Rectal smooth muscle tissue (tissue), 1 donor: ENCODE data around the gene NPFFR2.
"Not testable (repeated sequence)": the region's sequence is repeated elsewhere in the genome, so short reads cannot be mapped to it uniquely, and the experiment has no call there.

ENCODE experiments used
- H3K27ac ChIP-seq: one replicate; pipeline ENCODE4 v1.7.0; 2013; ENCODE audit warnings: low read depth, low read length, inconsistent platforms
- H3K27me3 ChIP-seq: one replicate; pipeline ENCODE4 v1.7.0; 2013; ENCODE audit warnings: low read length; ENCODE audit not compliant: control insufficient read depth, insufficient read depth
- H3K36me3 ChIP-seq: one replicate; pipeline ENCODE4 v1.7.0; 2013; ENCODE audit warnings: low read length; ENCODE audit not compliant: control insufficient read depth, insufficient read depth
- H3K4me1 ChIP-seq: one replicate; pipeline ENCODE4 v1.7.0; 2013; ENCODE audit warnings: low read length; ENCODE audit not compliant: control insufficient read depth, insufficient read depth
- H3K4me3 ChIP-seq: one replicate; pipeline ENCODE4 v1.7.0; 2013; ENCODE audit warnings: low read length
- H3K9ac ChIP-seq: one replicate; pipeline ENCODE4 v1.7.0; 2013; ENCODE audit warnings: low read length

The NPFFR2 gene

DNA sequence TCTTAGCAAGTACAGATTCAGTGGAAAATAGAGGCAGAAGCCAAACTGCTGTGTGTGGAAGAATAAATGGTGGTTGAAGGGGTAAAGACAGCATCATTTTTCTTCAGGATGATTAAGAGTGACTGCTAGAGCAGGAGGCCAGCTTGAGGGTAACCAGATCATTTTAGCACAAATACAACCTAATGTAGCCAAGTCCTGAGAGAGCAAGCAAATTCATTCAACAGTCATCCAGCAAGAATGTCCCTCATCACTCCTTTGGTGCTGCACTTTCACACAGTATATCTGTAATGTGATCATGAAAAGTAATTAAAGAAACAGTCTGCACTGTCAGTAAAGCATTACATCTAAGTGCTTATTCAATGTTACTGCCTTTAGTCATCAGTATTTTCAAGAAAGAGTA, 44.8 kb downstream of the NPFFR2 start:
- no peak overlapping the region for H3K9ac ChIP-seq
- H3K27ac ChIP-seq: no peak overlapping the region
- no peak overlapping the region for H3K4me3 ChIP-seq
- no peaks in the 10 kb centered on the region for H3K36me3 ChIP-seq
- H3K27me3 ChIP-seq: no peaks in the 10 kb centered on the region
- H3K4me1 ChIP-seq: no peaks in the 10 kb centered on the region

DNA sequence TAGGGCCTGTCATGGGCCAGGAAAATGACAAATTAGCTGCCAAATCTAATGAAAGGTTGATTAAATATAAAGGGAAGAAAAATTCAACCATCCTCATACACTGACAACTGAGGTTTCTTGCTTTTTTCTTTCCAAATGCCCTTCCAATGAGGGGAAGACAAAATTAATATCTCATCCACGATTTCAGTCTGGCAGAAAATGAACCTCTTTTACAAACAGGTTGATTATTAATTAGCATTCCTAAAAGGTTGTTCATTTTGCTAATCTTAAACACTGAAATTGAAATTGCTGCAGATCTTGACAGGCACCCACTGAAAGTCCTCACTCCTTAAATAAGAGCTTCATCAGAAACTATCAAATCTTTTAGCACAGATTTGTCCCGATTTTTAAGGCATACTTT, 45.5 kb downstream of the NPFFR2 start:
- Histone ChIP-seq H3K4me3 (no peak overlapping the region), H3K4me1 (no peaks in the 10 kb centered on the region), H3K9ac (no peak overlapping the region), H3K27me3 (no peaks in the 10 kb centered on the region), H3K36me3 (no peaks in the 10 kb centered on the region), H3K27ac (no peak overlapping the region)

GRCh38 chr4:72084587-72085011, 52.8 kb downstream of the NPFFR2 start:
- Histone ChIP-seq H3K27me3 (no peaks in the 10 kb centered on the region), H3K36me3 (no peaks in the 10 kb centered on the region), H3K4me3 (no peak overlapping the region), H3K9ac (no peak overlapping the region), H3K27ac (no peak overlapping the region), H3K4me1 (no peaks in the 10 kb centered on the region)

- H3K4me3 ChIP-seq, H3K27ac ChIP-seq, H3K4me1 ChIP-seq, H3K36me3 ChIP-seq, H3K27me3 ChIP-seq, H3K9ac ChIP-seq: not testable (repeated sequence)
Observed at GRCh38 chr4:72090606-72091005, 58.8 kb downstream of the NPFFR2 start.

- no peak overlapping the region for H3K9ac ChIP-seq
- no peak overlapping the region for H3K27ac ChIP-seq
- no peaks in the 10 kb centered on the region for H3K36me3 ChIP-seq
- H3K27me3 ChIP-seq: no peaks in the 10 kb centered on the region
- no peak overlapping the region for H3K4me3 ChIP-seq
- H3K4me1 ChIP-seq: no peaks in the 10 kb centered on the region
Observed at GRCh38 chr4:72094059-72094797, 62.4 kb downstream of the NPFFR2 start.

DNA sequence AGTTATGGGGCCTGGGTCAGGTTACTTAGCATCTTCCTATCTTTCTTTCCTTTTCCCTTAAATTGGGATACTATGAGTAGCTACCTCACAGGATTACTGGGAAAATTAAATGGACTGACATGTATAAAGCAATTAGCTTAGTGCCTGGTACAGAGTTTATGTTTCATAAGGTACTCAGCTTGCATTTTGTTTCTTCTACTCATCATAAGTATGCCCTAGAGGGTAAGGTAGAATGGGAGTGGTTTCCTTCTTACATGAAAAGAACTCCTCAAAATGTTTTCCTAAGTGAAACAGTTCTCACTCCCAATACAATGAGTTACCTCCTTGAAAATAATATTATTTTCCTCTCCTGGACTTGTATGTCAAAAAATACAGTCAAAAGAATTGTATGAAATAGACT, 75.7 kb downstream of the NPFFR2 start:
- no peak overlapping the region for H3K9ac ChIP-seq
- H3K36me3 ChIP-seq: no peaks in the 10 kb centered on the region
- no peaks in the 10 kb centered on the region for H3K4me1 ChIP-seq
- H3K4me3 ChIP-seq: no peak overlapping the region
- no peak overlapping the region for H3K27ac ChIP-seq
- no peaks in the 10 kb centered on the region for H3K27me3 ChIP-seq

DNA sequence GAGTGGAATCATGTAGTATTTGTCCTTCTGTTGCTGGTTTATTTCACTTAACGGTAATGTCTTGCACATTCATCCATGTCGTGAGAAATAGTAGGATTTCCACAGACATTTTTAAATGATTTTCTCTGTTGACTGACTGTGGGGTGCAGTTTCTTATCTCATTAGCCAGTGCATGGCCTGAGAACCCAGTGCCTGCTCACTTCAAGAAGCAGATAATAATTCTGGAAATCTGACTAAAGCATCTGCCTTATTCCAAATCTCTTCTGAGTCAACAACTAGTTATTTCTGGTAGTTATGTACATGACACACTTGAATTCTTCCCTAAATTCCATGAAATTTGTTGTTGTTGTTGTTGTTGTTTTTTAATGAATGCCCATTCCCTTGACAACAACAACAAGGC, 77.6 kb downstream of the NPFFR2 start:
- H3K4me3 ChIP-seq: no peak overlapping the region
- no peaks in the 10 kb centered on the region for H3K27me3 ChIP-seq
- H3K36me3 ChIP-seq: no peaks in the 10 kb centered on the region
- H3K27ac ChIP-seq: no peak overlapping the region
- H3K9ac ChIP-seq: no peak overlapping the region
- H3K4me1 ChIP-seq: no peaks in the 10 kb centered on the region

- Histone ChIP-seq H3K9ac (no peak overlapping the region), H3K27me3 (no peaks in the 10 kb centered on the region), H3K36me3 (no peaks in the 10 kb centered on the region), H3K4me1 (no peaks in the 10 kb centered on the region), H3K4me3 (no peak overlapping the region), H3K27ac (no peak overlapping the region)
Observed at GRCh38 chr4:72109959-72110497, 78.2 kb downstream of the NPFFR2 start.

DNA sequence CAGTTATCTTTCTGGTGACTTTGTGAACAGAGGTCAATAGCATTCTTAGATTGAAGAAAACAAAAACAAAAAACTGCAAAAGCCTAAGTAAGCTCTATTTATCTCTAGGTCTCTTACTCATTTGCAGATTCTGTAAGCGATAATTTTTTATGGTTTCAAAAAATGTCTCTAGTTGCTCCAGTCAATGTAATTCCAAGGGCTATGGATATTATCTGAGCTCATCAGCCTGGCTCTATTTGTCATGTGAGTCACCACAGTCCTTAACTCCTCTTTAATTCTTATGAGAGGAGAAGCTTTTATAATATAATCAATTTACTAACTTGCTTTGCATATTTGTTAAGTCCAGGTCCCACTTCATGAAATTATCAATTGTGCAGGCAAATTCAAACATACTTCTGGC, 79.1 kb downstream of the NPFFR2 start:
- no peaks in the 10 kb centered on the region for H3K4me1 ChIP-seq
- no peak overlapping the region for H3K27ac ChIP-seq
- no peak overlapping the region for H3K4me3 ChIP-seq
- no peaks in the 10 kb centered on the region for H3K36me3 ChIP-seq
- H3K27me3 ChIP-seq: no peaks in the 10 kb centered on the region
- no peak overlapping the region for H3K9ac ChIP-seq

DNA sequence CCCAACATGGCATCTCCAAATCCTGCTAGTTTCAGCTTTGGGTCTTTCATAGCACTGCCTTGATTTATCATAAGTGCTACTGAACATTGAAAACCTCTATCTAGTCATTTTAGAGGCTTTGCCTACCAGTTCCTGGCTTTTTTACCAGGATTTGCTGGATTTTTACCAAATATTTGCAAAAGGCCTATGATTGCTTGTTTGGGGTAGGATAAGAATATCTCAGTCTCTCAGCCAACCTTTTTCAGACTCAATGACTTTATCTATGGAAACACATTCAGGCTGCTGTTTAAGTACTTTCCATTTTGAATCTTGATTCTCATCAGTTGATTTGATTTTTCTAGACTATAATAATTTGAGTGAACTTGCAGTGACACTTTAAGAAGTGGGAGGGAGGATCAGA, 80.1 kb downstream of the NPFFR2 start:
- Histone ChIP-seq H3K27ac (no peak overlapping the region), H3K27me3 (no peaks in the 10 kb centered on the region), H3K36me3 (no peaks in the 10 kb centered on the region), H3K4me3 (no peak overlapping the region), H3K4me1 (no peaks in the 10 kb centered on the region), H3K9ac (no peak overlapping the region)

DNA sequence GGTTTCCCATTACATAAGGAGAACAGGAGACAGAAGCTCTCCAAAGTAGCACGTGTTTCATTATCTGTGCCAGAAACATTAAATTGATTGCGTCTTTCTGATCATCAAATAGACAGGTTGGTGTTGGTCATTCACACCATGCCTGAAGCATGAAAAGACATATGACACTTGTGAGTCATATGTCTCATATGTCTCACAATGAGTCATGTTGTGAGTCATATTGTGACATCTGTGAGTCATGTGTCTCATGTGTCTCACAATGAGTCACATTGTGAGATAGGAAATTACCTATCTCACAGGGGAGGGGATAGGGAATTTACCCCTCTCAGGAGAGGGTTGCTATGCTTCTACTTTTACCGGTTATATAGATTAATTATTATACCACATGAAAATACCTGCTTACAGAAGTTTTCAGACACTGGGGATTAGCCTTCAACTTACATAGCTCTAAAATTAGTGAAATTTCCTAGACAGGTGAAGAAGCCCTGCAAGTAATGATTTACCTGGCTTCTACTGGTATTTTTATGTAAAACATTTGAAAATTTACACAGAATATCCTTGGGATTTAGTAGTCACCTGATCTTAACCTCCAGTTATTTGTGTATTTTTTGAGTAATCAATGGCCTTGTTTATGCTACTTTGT, 80.8 kb downstream of the NPFFR2 start:
- H3K4me3 ChIP-seq: no peak overlapping the region
- H3K9ac ChIP-seq: no peak overlapping the region
- H3K36me3 ChIP-seq: no peaks in the 10 kb centered on the region
- no peak overlapping the region for H3K27ac ChIP-seq
- H3K4me1 ChIP-seq: no peaks in the 10 kb centered on the region
- no peaks in the 10 kb centered on the region for H3K27me3 ChIP-seq

DNA sequence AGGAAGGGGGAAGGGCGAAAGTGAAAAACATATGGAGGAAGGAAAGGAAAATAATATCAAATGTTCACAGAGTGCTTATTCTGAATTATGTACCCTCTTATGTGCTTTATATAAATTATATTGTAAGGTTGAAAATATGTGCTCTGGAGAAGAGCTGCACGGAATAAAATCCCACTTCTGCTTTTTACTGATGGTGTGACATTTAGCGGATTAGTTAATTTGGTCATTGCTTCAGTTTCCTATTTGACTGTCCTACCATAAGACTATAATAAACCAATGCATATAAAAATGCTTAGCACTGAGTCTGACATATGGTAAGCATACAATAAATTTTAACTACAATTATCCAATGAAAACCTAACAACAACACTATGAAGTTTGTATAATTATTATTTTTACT, 86.2 kb downstream of the NPFFR2 start:
- Histone ChIP-seq H3K4me1 (no peaks in the 10 kb centered on the region), H3K36me3 (no peaks in the 10 kb centered on the region), H3K27me3 (no peaks in the 10 kb centered on the region), H3K27ac (no peak overlapping the region), H3K4me3 (no peak overlapping the region), H3K9ac (no peak overlapping the region)

- Histone ChIP-seq H3K27ac (no peak overlapping the region), H3K4me1 (no peaks in the 10 kb centered on the region), H3K36me3 (no peaks in the 10 kb centered on the region), H3K9ac (no peak overlapping the region), H3K4me3 (no peak overlapping the region), H3K27me3 (no peaks in the 10 kb centered on the region)
Observed at GRCh38 chr4:72119946-72120345, 88.1 kb downstream of the NPFFR2 start.
